ENCODE data around the gene STAT4.

Gene STAT4

DNA sequence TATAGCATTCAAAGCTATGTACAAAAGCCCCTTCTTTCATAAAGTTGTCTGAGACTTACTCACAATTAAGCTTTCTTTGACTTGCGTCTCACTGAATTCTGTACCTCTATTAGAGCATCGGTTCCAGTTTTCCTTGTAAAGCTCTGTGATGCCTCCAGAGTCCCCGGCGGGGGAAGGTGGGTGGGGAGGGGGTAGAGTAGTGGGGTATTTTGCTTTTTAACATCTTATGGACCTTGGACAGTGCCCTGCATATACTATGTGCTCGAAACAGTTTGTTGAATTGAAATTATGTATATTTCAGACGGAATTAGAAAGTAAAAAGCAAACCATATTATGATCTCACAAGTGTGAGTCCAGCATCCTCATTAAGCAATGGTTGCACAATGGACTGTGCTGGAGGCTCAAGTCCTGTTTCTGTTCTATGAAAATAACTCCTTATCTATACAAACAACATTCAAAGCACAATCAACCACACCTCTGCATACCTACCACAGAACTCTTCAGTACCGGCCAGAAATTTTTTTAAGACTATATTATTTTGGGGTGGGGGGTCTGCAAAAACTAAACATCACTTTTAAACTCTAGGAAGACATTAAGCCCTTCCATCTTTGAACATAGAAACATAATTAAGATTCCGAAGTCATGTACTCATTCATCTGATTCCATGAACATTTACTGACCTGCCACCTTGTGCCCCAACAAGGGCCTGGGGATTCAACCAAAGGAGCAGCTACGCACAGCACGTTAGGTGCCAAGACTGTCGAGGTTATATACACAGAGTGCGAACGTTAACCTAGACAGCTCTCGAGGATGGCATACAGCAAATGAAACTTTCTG lies 137.7 kb downstream of the STAT4 start:
- H3K4me1 ChIP-seq (ENCODE audit: control insufficient read depth, insufficient read depth, low read length): no peaks in the 10 kb centered on the region
- H3K4me3 ChIP-seq (ENCODE audit: low read depth, low read length): peak overlapping the region; percentile 98
- CTCF ChIA-PET: interaction anchor here (1.5 to 3.5 kb wide), 5 partner anchors 17 to 232 kb away, joined by 3 to 12 read pairs (median 4); no protein-coding TSS in a partner anchor
- TF ChIP-seq, protein P1, sequence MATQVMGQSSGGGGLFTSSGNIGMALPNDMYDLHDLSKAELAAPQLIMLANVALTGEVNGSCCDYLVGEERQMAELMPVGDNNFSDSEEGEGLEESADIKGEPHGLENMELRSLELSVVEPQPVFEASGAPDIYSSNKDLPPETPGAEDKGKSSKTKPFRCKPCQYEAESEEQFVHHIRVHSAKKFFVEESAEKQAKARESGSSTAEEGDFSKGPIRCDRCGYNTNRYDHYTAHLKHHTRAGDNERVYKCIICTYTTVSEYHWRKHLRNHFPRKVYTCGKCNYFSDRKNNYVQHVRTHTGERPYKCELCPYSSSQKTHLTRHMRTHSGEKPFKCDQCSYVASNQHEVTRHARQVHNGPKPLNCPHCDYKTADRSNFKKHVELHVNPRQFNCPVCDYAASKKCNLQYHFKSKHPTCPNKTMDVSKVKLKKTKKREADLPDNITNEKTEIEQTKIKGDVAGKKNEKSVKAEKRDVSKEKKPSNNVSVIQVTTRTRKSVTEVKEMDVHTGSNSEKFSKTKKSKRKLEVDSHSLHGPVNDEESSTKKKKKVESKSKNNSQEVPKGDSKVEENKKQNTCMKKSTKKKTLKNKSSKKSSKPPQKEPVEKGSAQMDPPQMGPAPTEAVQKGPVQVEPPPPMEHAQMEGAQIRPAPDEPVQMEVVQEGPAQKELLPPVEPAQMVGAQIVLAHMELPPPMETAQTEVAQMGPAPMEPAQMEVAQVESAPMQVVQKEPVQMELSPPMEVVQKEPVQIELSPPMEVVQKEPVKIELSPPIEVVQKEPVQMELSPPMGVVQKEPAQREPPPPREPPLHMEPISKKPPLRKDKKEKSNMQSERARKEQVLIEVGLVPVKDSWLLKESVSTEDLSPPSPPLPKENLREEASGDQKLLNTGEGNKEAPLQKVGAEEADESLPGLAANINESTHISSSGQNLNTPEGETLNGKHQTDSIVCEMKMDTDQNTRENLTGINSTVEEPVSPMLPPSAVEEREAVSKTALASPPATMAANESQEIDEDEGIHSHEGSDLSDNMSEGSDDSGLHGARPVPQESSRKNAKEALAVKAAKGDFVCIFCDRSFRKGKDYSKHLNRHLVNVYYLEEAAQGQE (tag by site-specific recombination; IDR thresholded peaks at IDR 0.05): peak; percentile 75
- TF ChIP-seq ZNF426 (tag by site-specific recombination; IDR thresholded peaks at IDR 0.05) (no peak), ZNF549 (tag by site-specific recombination; IDR thresholded peaks at IDR 0.05) (no peak), KLF9 (tag by site-specific recombination; IDR thresholded peaks at IDR 0.05; ENCODE audit: low read depth) (no peak), SP3 (tag by site-specific recombination; IDR thresholded peaks at IDR 0.05) (no peak)
- peak overlapping the region; percentile 52; the same call in 1 of the 2 replicates for H3K27ac ChIP-seq (ENCODE audit: extremely low read depth, low read depth, low read length)
- POLR2A ChIA-PET: interaction anchor here (0.6 to 1.5 kb wide), 6 partner anchors 7 to 207 kb away, joined by 3 to 5 read pairs (median 3); no protein-coding TSS in a partner anchor
- no peaks in the 10 kb centered on the region for H3K9me3 ChIP-seq (ENCODE audit: control insufficient read depth, insufficient read depth, low read depth, low read length)
- peaks cover 10 to 32% of the 10 kb centered on the region in 2 experiments for H3K36me3 ChIP-seq (ENCODE audit: control insufficient read depth in 2 of 2, insufficient read depth in 1 of 2, low read length in 2 of 2)

DNA sequence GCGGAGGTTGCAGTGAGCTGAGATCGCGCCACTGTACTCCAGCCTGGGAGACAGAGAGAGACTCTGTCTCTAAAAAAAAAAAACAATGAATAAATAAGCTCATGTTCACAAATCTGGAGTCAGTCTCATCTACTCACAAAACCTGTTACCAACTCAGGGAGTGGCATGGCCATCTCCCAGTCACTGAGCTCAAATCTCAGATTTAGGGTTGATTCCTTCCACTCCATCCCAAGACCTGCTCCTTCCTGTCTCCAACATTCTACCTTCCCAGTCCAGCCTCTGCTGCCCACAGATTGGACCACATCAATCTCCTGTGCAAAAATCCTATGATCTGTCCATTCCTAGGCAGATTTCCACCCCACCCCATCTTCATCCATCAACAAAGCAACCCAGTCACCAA lies 138.4 kb downstream of the STAT4 start:
- H3K4me3 ChIP-seq (ENCODE audit: low read depth, low read length): no peak overlapping the region
- peaks cover 10 to 38% of the 10 kb centered on the region in 2 experiments for H3K36me3 ChIP-seq (ENCODE audit: control insufficient read depth in 2 of 2, insufficient read depth in 1 of 2, low read length in 2 of 2)
- no peaks in the 10 kb centered on the region for H3K4me1 ChIP-seq (ENCODE audit: control insufficient read depth, insufficient read depth, low read length)
- CTCF ChIA-PET: interaction anchor here (1.5 to 3.5 kb wide), 4 partner anchors 16 to 231 kb away, joined by 3 to 12 read pairs (median 4); no protein-coding TSS in a partner anchor
- POLR2A ChIA-PET: interaction anchor here (0.6 to 1.5 kb wide), 4 partner anchors 8 to 206 kb away, joined by 3 to 4 read pairs (median 3); no protein-coding TSS in a partner anchor
- no peak for TF ChIP-seq RBAK (tag by site-specific recombination; IDR thresholded peaks at IDR 0.05)
- TF ChIP-seq, protein P2, sequence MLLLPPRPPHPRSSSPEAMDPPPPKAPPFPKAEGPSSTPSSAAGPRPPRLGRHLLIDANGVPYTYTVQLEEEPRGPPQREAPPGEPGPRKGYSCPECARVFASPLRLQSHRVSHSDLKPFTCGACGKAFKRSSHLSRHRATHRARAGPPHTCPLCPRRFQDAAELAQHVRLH (tag by site-specific recombination; IDR thresholded peaks at IDR 0.05): no peak
- no peak overlapping the region for H3K27ac ChIP-seq (ENCODE audit: extremely low read depth, low read depth, low read length)
- H3K9me3 ChIP-seq (ENCODE audit: control insufficient read depth, insufficient read depth, low read depth, low read length): no peaks in the 10 kb centered on the region

DNA sequence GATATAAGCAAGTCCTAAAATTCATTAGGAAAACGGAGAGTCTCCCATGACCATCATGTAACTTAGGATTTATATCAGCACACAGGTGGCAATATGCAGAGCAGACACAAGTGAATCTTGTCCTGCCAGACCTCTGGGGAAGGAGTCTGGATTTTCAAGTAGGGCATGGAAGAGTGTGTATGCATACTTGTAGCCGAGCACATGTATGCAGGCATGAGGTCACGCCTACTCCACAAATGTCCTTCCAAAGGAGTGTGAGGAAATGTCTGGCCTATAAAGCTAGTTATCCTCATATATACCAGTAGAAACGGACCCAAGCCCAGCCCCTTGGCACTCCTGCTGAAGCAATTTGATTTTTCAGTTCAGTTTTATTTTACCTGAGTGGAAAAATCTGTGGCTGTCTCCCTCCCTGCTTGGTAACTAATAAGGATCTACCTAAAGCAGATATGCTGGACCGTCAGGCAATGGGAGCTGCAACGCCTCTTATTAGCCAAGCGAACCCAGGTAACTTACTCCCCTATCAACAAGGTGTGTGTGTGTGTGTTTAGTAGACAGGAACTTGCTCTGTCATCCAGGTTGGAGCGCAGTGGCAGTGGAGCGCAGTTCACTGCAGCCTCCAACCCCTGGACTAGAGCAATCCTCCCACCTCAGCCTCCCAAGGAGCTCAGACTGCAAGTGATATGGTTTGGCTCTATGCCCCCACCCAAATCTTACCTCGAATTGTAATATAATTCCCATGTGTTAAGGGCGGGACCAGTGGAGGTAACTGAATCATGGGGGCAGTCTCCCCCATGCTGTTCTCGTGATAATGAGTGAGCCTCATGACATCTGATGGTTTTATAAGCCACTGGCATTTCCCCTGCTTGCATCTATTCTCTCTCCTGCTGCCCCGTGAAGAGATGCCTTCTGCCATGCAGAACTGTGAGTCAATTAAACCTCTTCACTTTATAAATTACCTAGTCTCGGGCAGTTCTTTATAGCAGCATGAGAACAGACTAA lies 139.6 kb downstream of the STAT4 start:
- Histone ChIP-seq H3K27ac (ENCODE audit: extremely low read depth, low read depth, low read length) (no peak overlapping the region), H3K36me3 (ENCODE audit: control insufficient read depth in 2 of 2, insufficient read depth in 1 of 2, low read length in 2 of 2) (peaks cover 10 to 49% of the 10 kb centered on the region in 2 experiments), H3K4me1 (ENCODE audit: control insufficient read depth, insufficient read depth, low read length) (no peaks in the 10 kb centered on the region), H3K4me3 (ENCODE audit: low read depth, low read length) (no peak overlapping the region), H3K9me3 (ENCODE audit: control insufficient read depth, insufficient read depth, low read depth, low read length) (no peaks in the 10 kb centered on the region)
- CTCF ChIA-PET: interaction anchor here (3.5 kb wide), 1 partner anchor 15 kb away, joined by 12 read pairs; no protein-coding TSS in a partner anchor
- POLR2A ChIA-PET: interaction anchor here (1.5 kb wide), 1 partner anchor 9 kb away, joined by 3 read pairs; no protein-coding TSS in a partner anchor
- TF ChIP-seq TRIM28 (IDR thresholded peaks at IDR 0.05; ENCODE audit: borderline replicate concordance, low read length) (no peak), ZNF146 (tag by site-specific recombination; IDR thresholded peaks at IDR 0.05) (no peak), ZNF488 (tag by site-specific recombination; IDR thresholded peaks at IDR 0.05) (no peak), ZNF19 (tag by site-specific recombination; IDR thresholded peaks at IDR 0.05; ENCODE audit: low read depth) (no peak), ZSCAN30 (tag by site-specific recombination; IDR thresholded peaks at IDR 0.05) (no peak), PRDM4 (tag by site-specific recombination; IDR thresholded peaks at IDR 0.05) (no peak), ZNF202 (tag by site-specific recombination; IDR thresholded peaks at IDR 0.05; ENCODE audit: borderline replicate concordance) (no peak), GLI4 (tag by site-specific recombination; IDR thresholded peaks at IDR 0.05) (no peak)
- TF ChIP-seq, protein P3, sequence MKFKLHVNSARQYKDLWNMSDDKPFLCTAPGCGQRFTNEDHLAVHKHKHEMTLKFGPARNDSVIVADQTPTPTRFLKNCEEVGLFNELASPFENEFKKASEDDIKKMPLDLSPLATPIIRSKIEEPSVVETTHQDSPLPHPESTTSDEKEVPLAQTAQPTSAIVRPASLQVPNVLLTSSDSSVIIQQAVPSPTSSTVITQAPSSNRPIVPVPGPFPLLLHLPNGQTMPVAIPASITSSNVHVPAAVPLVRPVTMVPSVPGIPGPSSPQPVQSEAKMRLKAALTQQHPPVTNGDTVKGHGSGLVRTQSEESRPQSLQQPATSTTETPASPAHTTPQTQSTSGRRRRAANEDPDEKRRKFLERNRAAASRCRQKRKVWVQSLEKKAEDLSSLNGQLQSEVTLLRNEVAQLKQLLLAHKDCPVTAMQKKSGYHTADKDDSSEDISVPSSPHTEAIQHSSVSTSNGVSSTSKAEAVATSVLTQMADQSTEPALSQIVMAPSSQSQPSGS (tag by site-specific recombination; IDR thresholded peaks at IDR 0.05; ENCODE audit: low read depth): no peak

Data from HEK293 (cell line).